ES-I3 (cell line): ENCODE measurements around the gene NBR1.
"Not testable (repeated sequence)": the region's sequence is repeated elsewhere in the genome, so short reads cannot be mapped to it uniquely, and the experiment has no call there.

Experiments
- H3K36me3 ChIP-seq: 2 replicates; pipeline ENCODE4 v1.6.1; 2013; ENCODE audit warnings: mild to moderate bottlenecking, low read length, control low read depth, moderate library complexity; ENCODE audit not compliant: insufficient read depth
- H3K4me1 ChIP-seq: 2 replicates; pipeline ENCODE4 v1.6.1; 2013; ENCODE audit warnings: mild to moderate bottlenecking, control low read depth, low read length; ENCODE audit not compliant: insufficient read depth
- H3K9ac ChIP-seq: 2 replicates; pipeline ENCODE4 v1.6.1; 2013; ENCODE audit warnings: low read depth, mild to moderate bottlenecking, low read length, moderate library complexity
- H3K9me3 ChIP-seq: 2 replicates; pipeline ENCODE4 v1.6.1; 2013; ENCODE audit warnings: mild to moderate bottlenecking, low read length, moderate library complexity; ENCODE audit not compliant: control insufficient read depth, insufficient read depth

The NBR1 gene

DNA sequence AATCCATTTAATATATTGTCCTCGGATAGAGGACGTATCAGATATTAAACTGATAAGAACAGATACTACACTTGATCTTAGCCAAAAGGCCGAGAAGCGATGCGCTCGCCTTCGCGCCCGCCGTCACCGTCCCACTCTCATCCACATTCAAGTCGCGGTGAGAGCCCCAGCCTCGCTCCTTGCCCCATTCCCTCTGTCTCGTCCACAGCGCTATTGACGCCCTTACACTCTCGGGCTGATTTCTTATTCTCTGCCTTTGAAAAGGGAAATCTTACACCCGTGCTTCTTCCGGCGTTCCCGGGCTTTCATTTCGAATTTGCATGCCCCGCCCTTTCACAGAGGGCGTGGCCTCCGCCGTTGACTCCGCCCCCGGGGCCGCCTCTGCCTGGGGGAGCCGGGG is 62.9 kb downstream of the NBR1 start, which contains the start of gene RNU2-1:
Gene RNU2-1 (minus strand): TSS at position 101 of the 400 bp plus-strand sequence.
- not testable (repeated sequence) for H3K9ac ChIP-seq, H3K9me3 ChIP-seq, H3K4me1 ChIP-seq, H3K36me3 ChIP-seq

DNA sequence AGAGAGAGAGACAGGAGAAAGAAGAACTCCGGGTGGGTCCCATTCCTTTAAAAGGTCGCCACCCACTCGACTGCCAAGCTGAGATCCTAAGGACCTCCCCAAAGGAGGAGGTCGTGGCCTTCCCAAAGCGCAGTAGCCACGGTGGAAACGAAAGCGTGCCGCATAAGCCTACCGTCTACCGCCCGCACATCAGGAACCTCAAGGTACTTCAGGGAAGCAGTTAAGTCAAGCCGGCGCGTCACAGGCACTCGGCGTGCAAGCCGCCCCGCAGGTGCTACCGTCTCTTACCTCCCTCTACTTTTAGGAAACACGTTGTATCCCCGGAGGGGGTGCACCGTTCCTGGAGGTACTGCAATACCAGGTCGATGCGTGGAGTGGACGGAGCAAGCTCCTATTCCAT is 68.6 kb downstream of the NBR1 start:
- H3K9me3 ChIP-seq, H3K36me3 ChIP-seq, H3K4me1 ChIP-seq, H3K9ac ChIP-seq: not testable (repeated sequence)

DNA sequence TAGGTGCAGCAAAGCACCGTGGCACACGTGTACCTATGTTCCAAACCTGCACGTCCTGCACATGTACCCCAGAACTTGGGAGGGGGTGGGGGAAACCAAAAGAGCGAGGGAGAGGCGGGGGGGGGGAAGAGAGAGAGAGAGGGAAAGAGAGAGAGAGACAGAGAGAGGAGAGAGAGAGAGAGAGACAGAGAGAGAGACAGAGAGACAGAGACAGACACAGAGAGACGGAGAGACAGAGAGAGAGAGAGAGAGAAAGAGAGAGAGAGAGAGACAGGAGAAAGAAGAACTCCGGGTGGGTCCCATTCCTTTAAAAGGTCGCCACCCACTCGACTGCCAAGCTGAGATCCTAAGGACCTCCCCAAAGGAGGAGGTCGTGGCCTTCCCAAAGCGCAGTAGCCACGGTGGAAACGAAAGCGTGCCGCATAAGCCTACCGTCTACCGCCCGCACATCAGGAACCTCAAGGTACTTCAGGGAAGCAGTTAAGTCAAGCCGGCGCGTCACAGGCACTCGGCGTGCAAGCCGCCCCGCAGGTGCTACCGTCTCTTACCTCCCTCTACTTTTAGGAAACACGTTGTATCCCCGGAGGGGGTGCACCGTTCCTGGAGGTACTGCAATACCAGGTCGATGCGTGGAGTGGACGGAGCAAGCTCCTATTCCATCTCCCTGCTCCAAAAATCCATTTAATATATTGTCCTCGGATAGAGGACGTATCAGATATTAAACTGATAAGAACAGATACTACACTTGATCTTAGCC is 69.8 kb downstream of the NBR1 start:
- not testable (repeated sequence) for H3K4me1 ChIP-seq, H3K36me3 ChIP-seq, H3K9ac ChIP-seq, H3K9me3 ChIP-seq

DNA sequence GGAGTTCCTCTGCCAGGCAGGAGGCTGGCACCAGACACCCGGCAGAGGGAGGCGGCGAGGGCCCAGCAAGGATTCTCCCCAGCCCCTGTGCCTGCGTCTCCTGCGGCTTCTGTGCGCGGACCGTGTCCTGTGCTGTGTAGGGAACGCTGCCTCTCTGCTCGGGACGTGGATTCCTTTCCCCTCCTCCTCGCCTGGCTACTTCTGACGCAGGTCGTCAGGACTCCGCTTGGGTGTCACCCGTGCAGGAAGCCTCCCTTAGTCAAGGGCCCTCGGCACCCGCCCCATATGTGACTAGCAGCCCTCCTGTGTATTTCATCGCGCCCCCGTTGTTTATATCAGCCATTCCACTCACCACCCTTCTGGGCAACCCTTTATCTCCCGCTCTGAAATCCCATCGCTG is 75.4 kb downstream of the NBR1 start:
- H3K9ac ChIP-seq, H3K36me3 ChIP-seq, H3K4me1 ChIP-seq, H3K9me3 ChIP-seq: not testable (repeated sequence)
